HG02642 (cell line): ENCODE measurements around the gene DAZL.

Source experiments
- ATAC-seq: cut with Tn5 transposase; IDR thresholded peaks from one replicate; pipeline ENCODE4 v1.9.1; 2021; ENCODE audit warnings: mild to moderate bottlenecking; ENCODE audit not compliant: unreplicated experiment, poor library complexity

The DAZL gene

GRCh38 chr3:16596352-16597032, 8.7 kb downstream of the DAZL start:
- no peak for ATAC-seq

DNA sequence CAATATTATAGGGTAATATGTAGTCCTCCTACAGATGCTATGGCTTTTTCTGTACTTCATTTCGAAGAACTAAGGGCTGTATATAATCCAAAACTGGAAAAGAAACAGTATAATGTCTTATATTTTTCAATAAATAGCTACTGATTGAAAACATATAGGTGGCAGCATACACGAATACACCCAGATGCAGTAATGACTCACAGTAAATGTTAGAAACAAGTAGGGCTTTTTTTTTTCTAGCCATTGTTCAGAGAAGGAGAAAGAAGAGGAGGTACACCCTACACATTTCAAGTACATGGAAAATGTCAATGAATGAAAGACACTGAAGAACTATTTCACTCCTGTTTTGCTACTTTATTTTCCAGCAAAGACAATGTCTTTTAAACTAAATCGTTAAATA, 9.4 kb downstream of the DAZL start:
- ATAC-seq = no peak

DNA sequence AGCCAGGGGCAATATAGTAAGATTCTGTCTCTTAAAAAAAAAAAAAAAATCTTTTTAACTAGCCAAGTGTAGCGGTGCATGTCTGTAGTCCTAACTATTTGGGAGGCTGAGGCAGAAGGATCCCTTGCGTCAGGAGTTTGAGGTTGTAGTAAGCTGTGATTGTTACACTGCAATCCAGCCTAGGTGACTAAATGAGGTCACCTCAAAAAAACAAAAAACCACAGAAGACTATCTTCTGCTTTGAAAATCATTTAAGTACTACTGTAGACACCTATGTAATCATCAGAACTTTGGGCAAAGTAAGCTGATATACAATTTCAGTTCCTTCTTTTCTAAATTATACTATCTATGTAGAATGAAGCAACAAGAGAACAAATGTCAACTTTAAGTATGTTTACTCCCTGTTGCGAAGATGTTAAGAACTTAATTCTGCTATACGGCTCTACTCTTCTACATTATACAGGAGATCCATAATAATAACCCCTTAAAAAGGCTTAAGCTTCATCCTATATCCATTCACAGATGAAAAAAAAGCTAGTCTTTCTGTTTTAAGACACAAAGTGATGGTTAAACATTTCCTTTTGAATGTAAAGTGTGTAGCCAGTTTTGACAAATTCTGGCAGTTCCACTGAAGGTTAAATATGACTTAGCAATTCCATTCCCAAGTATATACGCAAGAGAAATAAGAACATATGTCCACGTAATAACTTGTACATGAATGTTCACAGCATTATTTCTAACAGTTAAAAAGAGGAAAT, 15.2 kb downstream of the DAZL start:
- peak; percentile 94 for ATAC-seq

GRCh38 chr3:16589120-16589519, 16.1 kb downstream of the DAZL start:
- no peak for ATAC-seq

DNA sequence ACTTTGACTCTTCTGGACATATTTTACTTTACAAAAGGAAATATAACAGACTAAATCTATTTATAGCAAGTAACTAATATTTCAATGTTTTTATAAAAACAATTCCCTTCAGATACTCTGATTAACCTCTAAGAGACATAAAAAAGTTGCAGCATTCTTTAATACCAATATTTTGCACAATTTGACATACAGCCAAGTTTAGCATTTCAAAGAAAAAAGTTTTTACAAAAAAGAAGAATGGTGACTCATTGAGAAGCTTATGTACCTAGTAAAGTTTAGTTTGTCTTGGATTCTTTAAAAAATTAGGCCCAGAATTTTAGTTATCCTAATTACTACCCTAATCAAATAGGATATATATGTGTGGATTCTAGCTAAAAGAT, 17.6 kb downstream of the DAZL start:
- ATAC-seq = no peak

DNA sequence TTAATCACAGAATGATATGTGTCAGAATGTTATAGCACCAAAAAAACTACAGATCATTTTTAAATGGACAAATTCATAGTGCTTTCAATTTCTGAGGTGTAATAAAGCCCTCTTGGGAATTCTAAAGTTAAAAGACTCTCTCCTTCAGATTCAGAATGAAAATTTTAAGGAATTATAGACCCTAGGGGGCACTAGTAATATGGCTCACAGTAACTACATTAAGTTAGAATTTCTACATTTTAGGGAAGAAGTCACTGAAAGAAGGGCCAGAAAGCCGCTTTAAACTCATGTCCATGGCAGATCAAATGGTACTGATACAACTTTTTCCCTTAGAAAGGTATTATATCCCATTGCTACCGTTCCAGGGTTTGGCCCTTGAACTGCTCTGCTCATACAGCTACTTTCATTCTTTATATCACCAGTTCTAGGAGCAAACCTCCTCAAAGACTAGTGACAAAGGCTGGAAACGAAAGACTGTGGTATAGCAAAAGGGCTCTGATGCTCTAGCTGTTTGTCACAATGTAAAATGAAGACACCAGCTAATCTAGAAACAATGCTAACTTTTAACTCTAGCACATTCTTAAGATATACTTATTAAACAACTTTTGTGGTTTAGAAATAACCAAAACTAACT, 18.1 kb downstream of the DAZL start:
- no peak for ATAC-seq

DNA sequence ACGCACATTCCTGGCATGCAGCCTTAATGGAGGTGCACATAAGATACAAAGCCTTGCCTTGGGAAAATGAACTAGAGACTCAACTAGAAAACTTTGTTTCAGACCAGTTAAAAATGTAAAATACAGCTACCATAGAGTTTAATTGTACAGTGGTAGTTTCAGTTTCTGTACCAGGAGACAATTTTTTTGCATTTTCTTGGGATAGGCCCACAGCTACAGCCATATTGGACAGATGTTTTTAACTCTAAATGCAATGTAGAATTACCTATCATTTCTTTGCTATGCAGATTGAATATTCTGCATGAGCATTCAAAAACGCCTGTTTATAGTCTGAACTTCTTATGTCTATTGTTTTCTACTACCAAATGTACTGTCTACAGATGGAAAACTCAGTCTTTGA, 20.3 kb downstream of the DAZL start:
- ATAC-seq = no peak

- no peak for ATAC-seq
Measured at GRCh38 chr3:16583551-16583950, 21.7 kb downstream of the DAZL start.

- no peak for ATAC-seq
Measured at GRCh38 chr3:16570113-16570512, 35.1 kb downstream of the DAZL start.

GRCh38 chr3:16568532-16568931, 36.7 kb downstream of the DAZL start:
- ATAC-seq = no peak

DNA sequence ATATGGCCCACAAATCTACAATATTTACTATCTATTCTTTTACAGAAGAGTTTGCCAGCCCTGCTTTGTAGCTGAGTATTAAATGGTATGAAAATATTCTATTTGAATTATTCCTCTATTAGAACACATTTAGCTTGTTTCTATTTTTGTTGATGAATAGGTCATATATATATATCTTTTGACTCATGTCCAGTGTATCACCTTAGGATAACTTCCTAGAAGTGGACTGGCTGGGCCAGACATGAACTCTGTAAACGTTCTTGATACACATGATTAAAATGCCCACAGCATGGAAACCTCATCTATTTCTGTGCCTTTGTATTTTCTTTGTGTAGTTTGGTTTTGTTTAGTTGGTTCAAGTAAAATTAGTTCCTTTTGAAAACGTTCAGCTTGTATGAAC, 37.1 kb downstream of the DAZL start:
- ATAC-seq = no peak

GRCh38 chr3:16559653-16560365, 45.4 kb downstream of the DAZL start:
- ATAC-seq = no peak

- ATAC-seq = no peak
Measured at GRCh38 chr3:16554126-16554525, 51.1 kb downstream of the DAZL start.

GRCh38 chr3:16552757-16553156, 52.5 kb downstream of the DAZL start:
- no peak for ATAC-seq

- no peak for ATAC-seq
Measured at GRCh38 chr3:16551342-16551976, 53.8 kb downstream of the DAZL start.

GRCh38 chr3:16550676-16551341, 54.4 kb downstream of the DAZL start:
- peak; percentile 90 for ATAC-seq

GRCh38 chr3:16550305-16550675, 54.9 kb downstream of the DAZL start:
- ATAC-seq = peak; percentile 12

GRCh38 chr3:16548721-16549120, 56.5 kb downstream of the DAZL start:
- ATAC-seq = no peak

GRCh38 chr3:16547561-16548357, 57.5 kb downstream of the DAZL start:
- no peak for ATAC-seq
